GM18498 (cell line): Measurements from ENCODE around the gene GLYR1.

Source experiments
- ATAC-seq: cut with Tn5 transposase; IDR thresholded peaks from one replicate; pipeline ENCODE4 v1.9.1; 2021; ENCODE audit warnings: mild to moderate bottlenecking, moderate library complexity; ENCODE audit not compliant: unreplicated experiment

GLYR1 gene

GRCh38 chr16:4766875-4767628 is 80.0 kb downstream of the GLYR1 start, which contains the start of gene ZNF500:
Gene ZNF500, minus strand, starts transcription at chr16:4767162. Its CDS starts 1,184 bp downstream, at chr16:4765978.
- peak; percentile 87 for ATAC-seq

GRCh38 chr16:4765511-4766474 is 81.3 kb downstream of the GLYR1 start:
- ATAC-seq = no peak

GRCh38 chr16:4763791-4764190 is 83.3 kb downstream of the GLYR1 start:
- ATAC-seq = no peak

- ATAC-seq = no peak
Measured at GRCh38 chr16:4762205-4762604, 84.9 kb downstream of the GLYR1 start.

GRCh38 chr16:4760221-4760910 is 86.7 kb downstream of the GLYR1 start:
- no peak for ATAC-seq

GRCh38 chr16:4755687-4756086 is 91.4 kb downstream of the GLYR1 start:
- no peak for ATAC-seq

- ATAC-seq = no peak
Measured at GRCh38 chr16:4754865-4755264, 92.2 kb downstream of the GLYR1 start.

- ATAC-seq = no peak
Measured at GRCh38 chr16:4753227-4753626, 93.9 kb downstream of the GLYR1 start.
